Large intestine (tissue), 3 donors: Measurements from ENCODE around the gene BCOR. TPM values are rescaled to one million over a fixed set of nuclear protein-coding genes. Genes with fewer than 3 reads are reported as not detected.

Experiments
- DNase-seq, 2 donors: peaks; one replicate each; pipeline versions ENCODE4 v3.0.0 to v3.0.0-alpha.2; 2013
- H3K27ac ChIP-seq: one replicate; pipeline ENCODE4 v1.5.1; 2013; ENCODE audit warnings: low read length
- H3K27me3 ChIP-seq: 2 replicates; pipeline ENCODE4 v1.6.1; 2013; ENCODE audit warnings: low read length; ENCODE audit not compliant: control insufficient read depth, insufficient read depth
- H3K36me3 ChIP-seq: 2 replicates; pipeline ENCODE4 v1.6.1; 2013; ENCODE audit warnings: low read length; ENCODE audit not compliant: control insufficient read depth, insufficient read depth
- H3K4me1 ChIP-seq: one replicate; pipeline ENCODE4 v1.6.1; 2013; ENCODE audit warnings: low read length; ENCODE audit not compliant: control insufficient read depth, insufficient read depth
- H3K4me3 ChIP-seq: one replicate; pipeline ENCODE4 v1.5.1; 2013; ENCODE audit warnings: low read length
- H3K9me3 ChIP-seq: one replicate; pipeline ENCODE4 v1.6.1; 2013; ENCODE audit warnings: mild to moderate bottlenecking, low read depth, low read length, moderate library complexity; ENCODE audit not compliant: control insufficient read depth
- WGBS: methylation state at CpG from one replicate; pipeline ENCODE4 v1.1.5; 2013; ENCODE audit warnings: low lambda C conversion rate; ENCODE audit not compliant: insufficient coverage; 5-methylcytosine and 5-hydroxymethylcytosine counted together
- polyA plus RNA-seq: library from polyadenylated mRNA; unstranded; fragments of 120-200 nt; gene quantifications from one replicate; pipeline ENCODE4 v1.2.1, GENCODE V29; 2013

The BCOR gene
- polyA plus RNA-seq, 1 donor, result 35.3 TPM

DNA sequence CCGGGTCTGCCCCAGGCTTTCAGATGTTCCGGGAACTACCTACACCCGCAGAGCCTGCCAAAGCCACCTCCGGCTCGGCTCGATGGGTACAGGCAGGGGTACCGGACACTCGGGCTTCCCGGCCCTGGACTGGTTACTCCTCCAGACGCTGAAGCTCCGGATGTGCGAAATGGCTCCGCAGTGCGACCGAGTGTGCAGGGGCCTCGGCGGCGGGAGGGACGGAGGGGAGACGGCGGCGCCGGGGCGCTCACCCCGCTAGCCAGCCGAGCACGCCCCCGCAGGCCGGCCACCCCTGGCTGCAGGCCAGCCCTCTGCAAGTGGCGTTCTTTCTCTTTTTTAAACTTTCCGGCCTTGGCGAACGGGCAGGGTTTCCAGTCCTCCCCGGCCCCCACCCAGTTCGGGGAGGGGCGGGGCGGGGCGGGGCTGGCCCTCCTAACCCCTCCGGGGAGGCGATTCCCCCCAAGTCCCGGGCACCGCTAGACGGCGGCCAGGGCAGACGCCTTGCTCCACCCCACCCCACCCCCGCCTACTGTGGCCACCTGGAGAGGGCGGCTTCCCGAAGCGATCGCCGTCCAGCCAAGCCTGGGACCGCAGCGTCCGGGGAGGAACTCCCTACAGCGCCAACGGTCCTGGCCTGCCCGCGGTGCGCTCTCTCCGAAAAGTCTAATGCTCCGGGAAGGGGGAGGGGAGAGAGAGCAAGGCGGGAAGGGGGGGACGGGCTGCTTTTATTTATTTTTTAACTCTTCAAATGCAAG is 7.5 kb downstream of the BCOR start:
- Histone ChIP-seq H3K4me1 (peaks cover 68% of the 10 kb centered on the region), H3K27me3 (no peaks in the 10 kb centered on the region), H3K9me3 (no peaks in the 10 kb centered on the region), H3K4me3 (peak overlapping the region; percentile 33), H3K36me3 (peaks cover 3% of the 10 kb centered on the region), H3K27ac (peak overlapping the region; percentile 65)
- WGBS, result no CpG with 5 or more reads among the region's 63 CpGs
- DNase-seq, result peak in 1 of 2 donors; percentile 36

DNA sequence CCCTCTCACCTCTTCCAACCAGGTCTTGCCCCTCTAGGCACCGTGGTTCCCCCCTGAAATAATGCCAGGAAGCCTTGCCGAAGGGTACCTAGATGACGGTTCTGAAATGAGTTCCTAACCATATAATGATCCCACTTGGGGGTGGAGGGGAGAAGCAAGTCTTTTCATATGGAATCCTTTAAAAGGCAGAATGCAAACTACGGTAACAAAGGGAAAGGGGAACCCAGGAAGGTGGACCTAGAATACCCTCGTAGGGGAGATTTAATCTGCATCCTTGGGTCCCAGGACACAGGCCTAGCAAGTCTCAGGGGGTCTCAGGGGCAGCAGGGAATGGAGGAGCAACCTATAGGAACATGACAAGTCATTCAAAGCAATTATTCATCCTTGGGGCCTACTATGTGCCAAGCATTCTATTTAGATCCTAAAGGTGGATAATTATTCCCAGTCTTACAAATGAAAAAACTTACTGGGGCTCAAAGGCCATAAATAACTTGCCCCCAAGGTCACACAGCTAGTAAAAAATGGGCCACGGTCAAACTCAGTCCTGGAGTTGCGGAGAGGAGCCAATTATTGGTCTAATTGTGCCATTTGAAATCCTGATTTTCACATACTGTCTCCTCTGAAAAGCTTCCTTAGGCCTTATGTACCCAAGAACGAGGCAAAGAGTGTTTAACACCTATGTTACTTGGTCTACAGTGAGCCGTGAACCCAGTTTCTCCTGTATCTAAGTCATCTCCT is 8.8 kb downstream of the BCOR start:
- no CpG with 5 or more reads among the region's 9 CpGs for WGBS
- Histone ChIP-seq H3K4me1 (peaks cover 80% of the 10 kb centered on the region), H3K4me3 (no peak overlapping the region), H3K27me3 (no peaks in the 10 kb centered on the region), H3K27ac (peak overlapping the region; percentile 65), H3K36me3 (peaks cover 3% of the 10 kb centered on the region), H3K9me3 (no peaks in the 10 kb centered on the region)
- DNase-seq, result no peak

DNA sequence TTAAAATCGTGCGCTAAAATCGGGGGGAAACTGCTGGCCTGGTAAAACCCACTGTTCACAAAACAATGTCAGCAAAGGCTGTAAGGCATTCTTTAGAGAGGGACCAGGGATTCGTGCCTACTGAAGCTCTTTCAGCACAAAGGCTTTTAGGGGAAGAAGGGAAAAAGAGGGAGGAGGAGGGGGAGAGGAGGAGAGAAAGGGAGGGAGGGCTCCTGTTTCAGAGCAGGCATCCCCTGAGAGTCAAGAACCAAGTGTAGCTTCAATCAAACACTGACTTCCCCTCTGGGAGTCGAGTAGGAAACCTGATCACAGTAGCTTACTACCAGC is 9.5 kb downstream of the BCOR start:
- no CpG with 5 or more reads among the region's 5 CpGs for WGBS
- Histone ChIP-seq H3K9me3 (no peaks in the 10 kb centered on the region), H3K4me3 (no peak overlapping the region), H3K27me3 (no peaks in the 10 kb centered on the region), H3K27ac (peak overlapping the region; percentile 65), H3K36me3 (peaks cover 3% of the 10 kb centered on the region), H3K4me1 (peaks cover 78% of the 10 kb centered on the region)
- DNase-seq, result no peak

DNA sequence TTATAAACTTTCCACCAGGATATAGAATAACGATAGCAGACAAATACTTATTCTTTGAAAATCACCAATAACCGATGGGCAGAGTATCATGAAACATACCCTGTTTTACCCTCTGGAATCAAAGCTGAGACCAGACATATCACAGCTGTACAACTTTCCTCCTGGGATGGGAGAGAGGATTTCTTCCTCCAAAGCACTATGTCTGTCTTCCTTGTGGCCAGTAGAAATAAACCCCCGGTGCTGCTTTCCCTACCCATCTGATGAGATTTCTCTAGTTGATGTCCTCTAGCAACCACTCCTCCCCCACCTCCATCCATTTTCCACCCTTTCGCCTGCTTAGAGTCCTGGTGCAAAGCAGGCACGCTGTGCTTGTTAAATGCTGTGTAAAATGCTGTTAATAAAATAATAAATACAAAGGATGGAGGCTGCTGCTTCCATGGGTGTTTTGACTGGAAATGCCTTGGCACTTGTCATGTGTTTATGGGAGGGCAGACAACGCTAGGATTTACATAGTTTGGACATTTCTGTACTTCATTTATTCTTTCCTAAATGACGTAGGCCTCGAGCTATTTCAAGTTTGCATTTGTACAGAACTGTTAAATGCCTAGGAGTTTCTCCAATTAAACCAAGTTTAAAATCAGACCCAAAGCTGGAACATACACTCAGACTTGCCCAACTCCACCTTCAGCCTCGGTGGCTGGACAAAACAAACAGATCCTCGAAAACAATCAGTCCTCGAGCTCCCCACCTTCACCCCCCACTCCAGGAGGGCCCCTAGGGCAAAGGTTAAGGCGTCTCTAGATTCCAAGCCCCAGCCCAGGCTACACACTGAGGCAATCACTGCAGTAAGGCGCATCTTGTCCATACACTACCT is 10.1 kb downstream of the BCOR start:
- H3K4me1 ChIP-seq, result peaks cover 76% of the 10 kb centered on the region

DNA sequence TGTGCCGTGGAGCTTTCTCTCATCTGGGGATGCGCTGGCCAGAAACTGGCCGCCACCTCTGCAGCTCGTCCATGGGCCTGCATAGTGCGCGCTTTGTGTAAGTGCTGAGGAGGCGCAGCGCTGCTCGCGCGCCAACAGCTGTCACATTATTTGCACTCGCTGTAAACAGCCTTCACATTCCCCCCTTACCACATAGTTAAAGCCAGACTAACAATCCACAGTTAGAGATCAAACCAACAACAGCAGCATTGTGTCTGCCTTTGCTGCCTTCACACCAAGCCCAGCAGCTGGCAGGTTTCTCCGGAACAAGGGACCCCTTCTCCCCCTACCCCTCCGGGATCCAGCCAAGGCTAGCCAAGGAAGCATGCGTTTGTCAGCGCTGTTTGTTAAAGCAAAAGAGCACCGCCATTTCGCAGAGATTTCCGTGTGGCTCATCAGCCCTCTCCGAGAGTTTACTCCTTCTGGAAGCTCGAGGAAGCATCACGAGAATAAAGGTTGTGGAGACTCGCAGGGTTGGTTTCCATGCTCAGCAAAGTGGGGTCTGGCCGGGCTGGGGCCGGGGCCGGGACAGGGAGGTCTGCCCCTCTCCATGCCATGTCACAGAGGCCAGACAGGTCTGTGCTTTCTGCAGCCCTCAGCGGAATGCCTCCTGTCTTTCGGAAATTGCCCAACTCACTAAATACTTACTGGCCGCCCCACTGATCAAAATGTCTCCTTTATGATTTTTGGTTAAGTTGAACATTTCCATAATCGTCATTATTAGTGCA is 11.0 kb downstream of the BCOR start:
- Histone ChIP-seq H3K36me3 (peaks cover 3% of the 10 kb centered on the region), H3K4me1 (peaks cover 79% of the 10 kb centered on the region), H3K27ac (peak overlapping the region; percentile 49), H3K4me3 (no peak overlapping the region), H3K9me3 (no peaks in the 10 kb centered on the region), H3K27me3 (no peaks in the 10 kb centered on the region)
- DNase-seq, result peak in 1 of 2 donors; percentile 13
- no CpG with 5 or more reads among the region's 30 CpGs for WGBS

More for the DNA sequence above, 10.1 kb downstream of the BCOR start:
- no peak overlapping the region for H3K4me3 ChIP-seq
- H3K27me3 ChIP-seq, result no peaks in the 10 kb centered on the region
- WGBS, result no CpG with 5 or more reads among the region's 13 CpGs
- DNase-seq, result peak in 1 of 2 donors; percentile 48
- peak overlapping the region; percentile 65 for H3K27ac ChIP-seq
- no peaks in the 10 kb centered on the region for H3K9me3 ChIP-seq
- H3K36me3 ChIP-seq, result peaks cover 3% of the 10 kb centered on the region

- no peak for DNase-seq
- peaks cover 76% of the 10 kb centered on the region for H3K4me1 ChIP-seq
- no peak overlapping the region for H3K4me3 ChIP-seq
- no CpG with 5 or more reads among the region's 6 CpGs for WGBS
- H3K27ac ChIP-seq, result peak overlapping the region; percentile 27
- H3K27me3 ChIP-seq, result no peaks in the 10 kb centered on the region
- peaks cover 3% of the 10 kb centered on the region for H3K36me3 ChIP-seq
- no peaks in the 10 kb centered on the region for H3K9me3 ChIP-seq
Measured at GRCh38 chrX:40085714-40086113, 12.0 kb downstream of the BCOR start.

- peaks cover 75% of the 10 kb centered on the region for H3K4me1 ChIP-seq
- H3K36me3 ChIP-seq, result peaks cover 3% of the 10 kb centered on the region
- no peaks in the 10 kb centered on the region for H3K9me3 ChIP-seq
- H3K27me3 ChIP-seq, result no peaks in the 10 kb centered on the region
- DNase-seq, result peak in 1 of 2 donors; percentile 41
- H3K4me3 ChIP-seq, result no peak overlapping the region
- H3K27ac ChIP-seq, result peak overlapping the region; percentile 27
- WGBS, result no CpG with 5 or more reads among the region's 18 CpGs
Measured at GRCh38 chrX:40085102-40085551, 12.6 kb downstream of the BCOR start.

GRCh38 chrX:40084471-40085101 is 13.2 kb downstream of the BCOR start:
- Histone ChIP-seq H3K27ac (no peak overlapping the region), H3K4me3 (no peak overlapping the region), H3K9me3 (no peaks in the 10 kb centered on the region), H3K4me1 (peaks cover 73% of the 10 kb centered on the region), H3K36me3 (peaks cover 3% of the 10 kb centered on the region), H3K27me3 (no peaks in the 10 kb centered on the region)
- DNase-seq, result no peak
- WGBS, result no CpG with 5 or more reads among the region's 11 CpGs

DNA sequence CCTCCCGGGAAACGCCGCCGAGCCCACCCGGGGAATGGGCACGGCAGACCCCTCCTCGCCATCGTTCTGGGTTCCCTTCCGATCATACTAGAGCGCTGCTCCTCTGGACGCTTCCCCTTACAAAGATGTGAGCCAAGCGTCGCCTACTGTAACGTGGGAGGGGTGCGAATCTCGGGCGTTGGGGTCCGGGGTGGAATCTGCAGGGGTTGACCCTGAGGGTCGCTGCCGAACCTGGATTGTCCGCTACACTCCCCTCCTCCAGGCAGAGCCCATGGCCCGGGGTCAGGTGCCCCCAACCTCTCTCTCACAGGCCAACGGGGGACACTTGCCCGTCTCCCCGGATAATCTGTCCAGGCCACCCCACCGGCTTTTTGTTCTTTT is 13.8 kb downstream of the BCOR start:
- no peak for DNase-seq
- WGBS, result no CpG with 5 or more reads among the region's 26 CpGs
- Histone ChIP-seq H3K9me3 (no peaks in the 10 kb centered on the region), H3K27me3 (no peaks in the 10 kb centered on the region), H3K27ac (no peak overlapping the region), H3K4me3 (peak overlapping the region; percentile 41), H3K36me3 (peaks cover 3% of the 10 kb centered on the region), H3K4me1 (peaks cover 66% of the 10 kb centered on the region)
